ENCODE measurements around the gene TMEM25. TPM values are rescaled to one million over a fixed set of nuclear protein-coding genes. Genes with fewer than 3 reads are reported as not detected.

The TMEM25 gene
- total and polyA plus RNA-seq, 4 donors, result 5.5 to 19.9 (median 7.2) TPM

- peaks cover 5 to 63% (median 48%) of the 10 kb centered on the region in 4 donors for H3K36me3 ChIP-seq (ENCODE audit: control insufficient read depth in 4 of 4, insufficient read depth in 3 of 4, low read depth in 1 of 4, low read length in 3 of 4)
Measured at GRCh38 chr11:118491041-118491440, 40.0 kb upstream of the TMEM25 start.

GRCh38 chr11:118497831-118498230 lies 33.2 kb upstream of the TMEM25 start:
- DNase-seq (ENCODE audit: low spot score), result no peak
- no peaks in the 10 kb centered on the region for H3K27me3 ChIP-seq (ENCODE audit: control insufficient read depth in 4 of 4, insufficient read depth in 4 of 4, low read length in 3 of 4)
- WGBS, result 90% methylated on average over 4 of the region's 4 CpGs
- no peak overlapping the region for H3K9ac ChIP-seq (ENCODE audit: low read depth in 1 of 2, low read length in 2 of 2)
- H3K27ac ChIP-seq (ENCODE audit: low read depth in 1 of 2, low read length in 2 of 2), result no peak overlapping the region
- H3K9me3 ChIP-seq (ENCODE audit: control insufficient read depth in 4 of 4, low read length in 3 of 4), result no peaks in the 10 kb centered on the region
- no peak overlapping the region for H3K4me3 ChIP-seq (ENCODE audit: low read depth in 1 of 3, low read length in 3 of 3)
- TF ChIP-seq GABPA (IDR thresholded peaks at IDR 0.05 in 1 of 2, conservative IDR thresholded peaks at IDR 0.05 in 1 of 2) (no peak), REST (IDR thresholded peaks at IDR 0.05) (no peak), RAD21 (IDR thresholded peaks at IDR 0.05) (no peak), SP1 (IDR thresholded peaks at IDR 0.05) (no peak), TAF1 (conservative IDR thresholded peaks at IDR 0.05) (no peak), MAX (IDR thresholded peaks at IDR 0.05) (no peak), RXRA (IDR thresholded peaks at IDR 0.05) (no peak)
- H3K4me1 ChIP-seq (ENCODE audit: control insufficient read depth in 4 of 4, insufficient read depth in 4 of 4, low read length in 3 of 4), result no peaks in the 10 kb centered on the region
- H3K36me3 ChIP-seq (ENCODE audit: control insufficient read depth in 4 of 4, insufficient read depth in 3 of 4, low read depth in 1 of 4, low read length in 3 of 4), result peaks cover 19 to 87% (median 65%) of the 10 kb centered on the region in 4 donors

More at GRCh38 chr11:118491041-118491440, 40.0 kb upstream of the TMEM25 start:
- no peak overlapping the region for H3K4me3 ChIP-seq (ENCODE audit: low read depth in 1 of 3, low read length in 3 of 3)
- H3K4me1 ChIP-seq (ENCODE audit: control insufficient read depth in 4 of 4, insufficient read depth in 4 of 4, low read length in 3 of 4), result no peaks in the 10 kb centered on the region
- H3K27me3 ChIP-seq (ENCODE audit: control insufficient read depth in 4 of 4, insufficient read depth in 4 of 4, low read length in 3 of 4), result no peaks in the 10 kb centered on the region
- no peak for DNase-seq (ENCODE audit: low spot score)
- 69% methylated on average over 4 of the region's 4 CpGs for WGBS
- TF ChIP-seq EGR1 (IDR thresholded peaks at IDR 0.05; ENCODE audit: low read depth in 2 of 2) (no peak), TAF1 (conservative IDR thresholded peaks at IDR 0.05) (no peak), MAX (IDR thresholded peaks at IDR 0.05) (no peak), ZBTB33 (IDR thresholded peaks at IDR 0.05) (no peak), JUND (IDR thresholded peaks at IDR 0.05) (no peak), HNF4G (IDR thresholded peaks at IDR 0.05) (no peak), FOXA2 (IDR thresholded peaks at IDR 0.05) (no peak), RAD21 (IDR thresholded peaks at IDR 0.05) (no peak)
- H3K9me3 ChIP-seq (ENCODE audit: control insufficient read depth in 4 of 4, low read length in 3 of 4), result no peaks in the 10 kb centered on the region
- no peak overlapping the region for H3K27ac ChIP-seq (ENCODE audit: low read depth in 1 of 2, low read length in 2 of 2)
- no peak overlapping the region for H3K9ac ChIP-seq (ENCODE audit: low read depth in 1 of 2, low read length in 2 of 2)

GRCh38 chr11:118503216-118503615 lies 27.8 kb upstream of the TMEM25 start:
- no peak overlapping the region for H3K9ac ChIP-seq (ENCODE audit: low read depth in 1 of 2, low read length in 2 of 2)
- TF ChIP-seq JUND (IDR thresholded peaks at IDR 0.05) (no peak), ZBTB33 (IDR thresholded peaks at IDR 0.05) (no peak), YY1 (IDR thresholded peaks at IDR 0.05) (no peak), MAX (IDR thresholded peaks at IDR 0.05) (no peak), CTCF (IDR thresholded peaks at IDR 0.05; ENCODE audit: low read depth, low read length, missing input control) (no peak)

More at GRCh38 chr11:118503216-118503615, 27.8 kb upstream of the TMEM25 start:
- no peaks in the 10 kb centered on the region for H3K9me3 ChIP-seq (ENCODE audit: control insufficient read depth in 4 of 4, low read length in 3 of 4)
- peaks cover 21 to 95% (median 69%) of the 10 kb centered on the region in 4 donors for H3K36me3 ChIP-seq (ENCODE audit: control insufficient read depth in 4 of 4, insufficient read depth in 3 of 4, low read depth in 1 of 4, low read length in 3 of 4)
- H3K4me3 ChIP-seq (ENCODE audit: low read depth in 1 of 3, low read length in 3 of 3), result no peak overlapping the region
- H3K27me3 ChIP-seq (ENCODE audit: control insufficient read depth in 4 of 4, insufficient read depth in 4 of 4, low read length in 3 of 4), result no peaks in the 10 kb centered on the region
- WGBS, result 80% methylated on average over 3 of the region's 3 CpGs
- H3K4me1 ChIP-seq (ENCODE audit: control insufficient read depth in 4 of 4, insufficient read depth in 4 of 4, low read length in 3 of 4), result no peaks in the 10 kb centered on the region
- DNase-seq (ENCODE audit: low spot score), result no peak
- H3K27ac ChIP-seq (ENCODE audit: low read depth in 1 of 2, low read length in 2 of 2), result no peak overlapping the region
